ENCODE data around the gene LECT2.

Gene LECT2

GRCh38 chr5:135898651-135899050, 56.1 kb downstream of the LECT2 start:
- no peak for TF ChIP-seq CTCF (IDR thresholded peaks at IDR 0.05)
- TF ChIP-seq ZFX (IDR thresholded peaks at IDR 0.05; ENCODE audit: borderline replicate concordance), result no peak
- no peak overlapping the region for H3K27ac ChIP-seq

Measured in 22Rv1 (cell line).